IPS-18a (cell line): ENCODE measurements around the gene ARHGAP15.

ENCODE experiments used
- H3K27ac ChIP-seq: one replicate; pipeline ENCODE4 v1.5.1; 2013; ENCODE audit warnings: low read length
- H3K27me3 ChIP-seq: one replicate; pipeline ENCODE4 v1.6.1; 2013; ENCODE audit warnings: mild to moderate bottlenecking, low read length; ENCODE audit not compliant: control insufficient read depth, insufficient read depth
- H3K36me3 ChIP-seq: one replicate; pipeline ENCODE4 v1.6.1; 2013; ENCODE audit warnings: low read depth, low read length; ENCODE audit not compliant: control insufficient read depth
- H3K4me1 ChIP-seq: one replicate; pipeline ENCODE4 v1.6.1; 2013; ENCODE audit warnings: low read depth, low read length; ENCODE audit not compliant: control insufficient read depth
- H3K4me3 ChIP-seq: one replicate; pipeline ENCODE4 v1.5.1; 2013; ENCODE audit warnings: low read length
- H3K9ac ChIP-seq: one replicate; pipeline ENCODE4 v1.6.1; 2013; ENCODE audit warnings: mild to moderate bottlenecking, low read length, moderate library complexity
- H3K9me3 ChIP-seq: one replicate; pipeline ENCODE4 v1.6.1; 2013; ENCODE audit warnings: low read depth, low read length; ENCODE audit not compliant: control insufficient read depth

The ARHGAP15 gene

DNA sequence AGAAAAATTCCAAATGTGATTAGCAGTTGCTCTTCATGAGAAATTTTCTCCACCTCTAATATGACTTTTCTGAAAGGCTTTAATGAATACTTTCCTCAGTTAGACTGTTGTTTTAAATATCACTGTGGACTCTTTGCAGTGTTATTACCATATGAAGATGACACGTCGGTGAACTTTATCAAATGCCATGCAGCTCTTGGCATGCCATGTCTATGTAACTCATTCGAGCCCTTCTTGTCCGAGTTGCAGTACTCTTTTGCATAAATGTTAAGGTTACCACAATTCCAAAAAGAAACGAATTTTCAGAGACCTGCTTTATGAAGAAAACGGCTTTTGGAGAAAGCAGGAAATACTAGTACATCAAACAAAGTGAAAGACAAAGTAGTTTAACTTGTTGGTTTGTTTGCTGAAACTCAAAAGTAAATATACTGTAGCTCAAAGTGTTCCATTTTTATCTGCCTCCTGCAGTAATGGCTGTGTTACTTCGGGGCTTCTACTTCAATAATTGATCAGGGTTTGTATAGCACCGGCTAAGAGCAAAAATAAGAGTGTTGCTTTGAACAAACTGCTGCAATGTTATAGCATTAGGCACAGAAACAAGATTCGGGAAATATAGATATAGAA is 204.1 kb downstream of the ARHGAP15 start:
- Histone ChIP-seq H3K27ac (no peak overlapping the region), H3K9me3 (no peaks in the 10 kb centered on the region), H3K4me3 (no peak overlapping the region), H3K9ac (no peak overlapping the region), H3K27me3 (no peaks in the 10 kb centered on the region), H3K36me3 (no peaks in the 10 kb centered on the region), H3K4me1 (no peaks in the 10 kb centered on the region)

DNA sequence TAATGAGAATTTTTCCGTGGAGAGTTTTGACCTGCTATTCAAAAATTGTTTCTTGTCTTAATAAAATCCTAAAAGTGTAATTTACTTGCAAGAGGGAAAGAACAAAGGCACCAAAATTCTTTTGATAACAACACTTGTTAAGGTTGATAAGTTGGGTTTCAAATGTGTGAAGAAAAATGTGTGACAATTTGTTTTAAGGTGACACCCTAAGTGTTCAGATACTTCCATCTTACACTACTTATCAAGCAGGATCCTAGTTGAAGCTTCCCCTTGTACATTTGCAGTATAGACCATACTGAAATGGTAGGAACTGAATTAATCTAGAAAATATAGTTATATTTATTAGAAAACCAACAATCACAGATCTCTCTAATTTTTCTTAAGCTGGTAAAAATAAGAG is 204.6 kb downstream of the ARHGAP15 start:
- no peak overlapping the region for H3K27ac ChIP-seq
- H3K9ac ChIP-seq = no peak overlapping the region
- no peaks in the 10 kb centered on the region for H3K4me1 ChIP-seq
- no peaks in the 10 kb centered on the region for H3K27me3 ChIP-seq
- H3K36me3 ChIP-seq = no peaks in the 10 kb centered on the region
- H3K4me3 ChIP-seq = no peak overlapping the region
- no peaks in the 10 kb centered on the region for H3K9me3 ChIP-seq

- no peak overlapping the region for H3K4me3 ChIP-seq
- no peaks in the 10 kb centered on the region for H3K27me3 ChIP-seq
- no peaks in the 10 kb centered on the region for H3K4me1 ChIP-seq
- H3K36me3 ChIP-seq = no peaks in the 10 kb centered on the region
- H3K9me3 ChIP-seq = no peaks in the 10 kb centered on the region
- no peak overlapping the region for H3K9ac ChIP-seq
- no peak overlapping the region for H3K27ac ChIP-seq
Observed at GRCh38 chr2:143334837-143335236, 205.6 kb downstream of the ARHGAP15 start.

- Histone ChIP-seq H3K9ac (no peak overlapping the region), H3K27ac (no peak overlapping the region), H3K4me1 (peaks cover 8% of the 10 kb centered on the region), H3K4me3 (no peak overlapping the region), H3K36me3 (no peaks in the 10 kb centered on the region), H3K27me3 (no peaks in the 10 kb centered on the region), H3K9me3 (no peaks in the 10 kb centered on the region)
Observed at GRCh38 chr2:143336719-143337210, 207.5 kb downstream of the ARHGAP15 start.

DNA sequence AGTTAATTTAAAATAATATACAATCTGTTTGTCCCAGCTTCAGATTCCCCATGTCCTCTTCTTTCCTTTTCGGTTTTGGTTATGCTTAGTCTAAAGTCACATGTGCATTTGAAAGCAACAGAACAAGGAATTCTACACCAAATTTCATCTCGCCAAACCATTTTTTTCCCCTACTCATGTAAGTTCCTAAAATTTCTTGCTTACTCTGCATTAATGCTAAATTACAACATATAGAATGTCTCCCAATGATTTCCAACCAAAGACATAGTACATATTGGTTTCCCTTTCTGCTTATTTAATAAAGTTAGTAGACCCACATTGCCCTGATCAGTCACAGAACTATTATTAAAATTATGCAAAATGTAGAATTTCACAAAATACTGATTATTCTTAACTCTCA is 212.3 kb downstream of the ARHGAP15 start:
- peaks cover 29% of the 10 kb centered on the region for H3K4me1 ChIP-seq
- no peak overlapping the region for H3K4me3 ChIP-seq
- H3K36me3 ChIP-seq = no peaks in the 10 kb centered on the region
- H3K9me3 ChIP-seq = no peaks in the 10 kb centered on the region
- H3K9ac ChIP-seq = no peak overlapping the region
- H3K27me3 ChIP-seq = no peaks in the 10 kb centered on the region
- no peak overlapping the region for H3K27ac ChIP-seq

- no peak overlapping the region for H3K27ac ChIP-seq
- H3K9ac ChIP-seq = no peak overlapping the region
- H3K36me3 ChIP-seq = no peaks in the 10 kb centered on the region
- H3K27me3 ChIP-seq = no peaks in the 10 kb centered on the region
- H3K4me3 ChIP-seq = no peak overlapping the region
- no peaks in the 10 kb centered on the region for H3K9me3 ChIP-seq
- peaks cover 54% of the 10 kb centered on the region for H3K4me1 ChIP-seq
Observed at GRCh38 chr2:143344780-143345179, 215.6 kb downstream of the ARHGAP15 start.

DNA sequence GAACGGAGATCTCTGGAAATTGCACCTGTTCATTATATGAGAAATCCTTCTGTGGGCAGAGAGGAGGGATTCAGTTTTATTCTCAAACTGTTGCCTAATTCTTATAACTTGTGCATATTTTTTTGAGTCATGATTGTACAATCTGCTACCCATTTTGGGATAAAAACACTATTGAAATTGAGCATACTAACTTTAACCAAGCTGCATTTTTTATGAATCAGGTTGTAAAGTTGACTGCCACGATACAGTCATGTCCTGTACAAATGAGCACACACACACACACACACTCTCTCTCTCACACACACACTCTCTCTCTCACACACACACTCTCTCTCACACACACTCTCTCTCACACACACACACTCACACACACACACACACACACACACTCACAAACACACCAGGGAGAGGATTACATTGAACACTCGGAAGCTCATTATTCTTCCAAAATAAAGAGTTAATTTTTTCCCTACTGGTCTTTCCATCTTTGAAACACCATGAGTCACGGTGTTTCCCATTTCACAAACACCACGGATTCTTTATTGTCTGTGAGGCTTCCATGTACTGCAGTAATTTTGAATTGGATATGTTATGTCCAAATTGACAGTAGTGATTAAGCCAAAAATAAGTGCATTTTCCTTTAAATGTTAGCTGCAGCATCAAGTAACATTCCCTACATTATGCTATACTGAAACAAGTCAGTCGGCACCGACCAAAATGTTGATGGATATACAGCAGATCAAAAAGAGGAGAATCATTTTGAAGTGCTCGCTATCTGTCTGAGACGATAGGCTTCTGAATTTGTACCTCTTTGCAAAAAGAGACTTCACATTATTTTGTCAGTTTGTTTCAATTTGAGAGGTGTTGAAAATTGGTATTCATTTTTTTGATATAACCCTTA is 216.9 kb downstream of the ARHGAP15 start:
- Histone ChIP-seq H3K36me3 (no peaks in the 10 kb centered on the region), H3K4me3 (no peak overlapping the region), H3K4me1 (peaks cover 47% of the 10 kb centered on the region), H3K9me3 (no peaks in the 10 kb centered on the region), H3K27ac (no peak overlapping the region), H3K9ac (no peak overlapping the region), H3K27me3 (no peaks in the 10 kb centered on the region)

GRCh38 chr2:143347271-143347695 is 218.1 kb downstream of the ARHGAP15 start:
- H3K9ac ChIP-seq = no peak overlapping the region
- no peak overlapping the region for H3K27ac ChIP-seq
- H3K27me3 ChIP-seq = no peaks in the 10 kb centered on the region

GRCh38 chr2:143347901-143348414 is 218.7 kb downstream of the ARHGAP15 start:
- peak overlapping the region; percentile 22 for H3K4me3 ChIP-seq
- H3K36me3 ChIP-seq = no peaks in the 10 kb centered on the region
- H3K27me3 ChIP-seq = no peaks in the 10 kb centered on the region
- no peak overlapping the region for H3K27ac ChIP-seq
- H3K9me3 ChIP-seq = no peaks in the 10 kb centered on the region
- H3K9ac ChIP-seq = no peak overlapping the region
- H3K4me1 ChIP-seq = peaks cover 46% of the 10 kb centered on the region

More at GRCh38 chr2:143347271-143347695, 218.1 kb downstream of the ARHGAP15 start:
- Histone ChIP-seq H3K9me3 (no peaks in the 10 kb centered on the region), H3K36me3 (no peaks in the 10 kb centered on the region), H3K4me1 (peaks cover 46% of the 10 kb centered on the region), H3K4me3 (peak overlapping the region; percentile 22)

DNA sequence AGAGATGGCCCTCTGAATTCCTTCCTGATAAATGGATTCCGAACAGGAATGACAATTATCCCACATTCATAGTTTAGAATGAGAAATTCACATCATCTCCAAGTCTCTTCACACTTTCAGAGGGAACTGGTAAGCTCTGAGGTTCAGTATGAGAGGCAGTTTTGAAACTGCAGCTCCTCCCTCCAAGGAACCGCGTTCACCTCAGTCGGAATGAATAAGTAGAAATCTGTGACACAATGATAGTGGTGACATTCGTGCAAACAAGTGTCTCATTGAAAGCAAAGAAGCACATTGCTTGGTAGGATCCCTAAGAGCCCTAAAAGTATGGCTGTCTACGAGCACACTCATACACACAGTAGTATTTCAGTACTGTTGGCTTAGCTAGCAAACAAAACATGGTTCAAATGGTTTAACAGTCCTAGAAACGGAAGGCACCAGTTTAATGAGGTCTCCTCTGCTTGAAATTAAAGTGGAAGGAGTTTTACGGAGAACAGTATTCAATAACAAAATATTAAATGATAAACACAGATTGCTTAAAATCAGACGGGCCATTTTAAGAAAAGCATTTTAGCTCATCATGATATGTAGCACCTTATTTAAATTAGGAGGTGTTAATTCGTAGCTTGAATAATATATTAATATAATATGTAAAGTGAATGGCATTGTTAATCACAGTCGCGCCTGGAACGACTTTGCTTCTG is 225.0 kb downstream of the ARHGAP15 start:
- no peaks in the 10 kb centered on the region for H3K36me3 ChIP-seq

DNA sequence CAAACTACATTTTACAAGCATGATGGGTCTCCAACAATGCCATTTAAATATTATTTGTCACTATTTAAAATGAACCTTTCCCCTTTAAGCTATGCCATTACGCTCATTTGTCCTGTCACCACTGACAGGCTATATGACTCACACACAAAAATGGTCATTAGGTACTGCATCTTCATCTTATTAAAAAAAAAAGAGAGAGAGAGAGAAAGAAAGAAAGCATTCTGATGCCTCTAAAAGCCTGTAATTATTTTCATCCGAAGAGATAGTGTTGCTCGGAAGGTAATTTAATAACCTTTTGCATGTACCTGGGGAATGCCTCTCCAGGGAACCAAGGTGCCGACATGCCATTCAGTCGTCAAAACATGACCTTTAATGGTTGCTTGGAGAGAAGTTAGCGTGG is 226.7 kb downstream of the ARHGAP15 start:
- Histone ChIP-seq H3K9me3 (no peaks in the 10 kb centered on the region), H3K4me1 (no peaks in the 10 kb centered on the region), H3K27me3 (no peaks in the 10 kb centered on the region), H3K4me3 (no peak overlapping the region), H3K27ac (no peak overlapping the region), H3K9ac (no peak overlapping the region), H3K36me3 (no peaks in the 10 kb centered on the region)

More for the DNA sequence above, 225.0 kb downstream of the ARHGAP15 start:
- no peak overlapping the region for H3K4me3 ChIP-seq
- H3K9ac ChIP-seq = no peak overlapping the region
- no peaks in the 10 kb centered on the region for H3K27me3 ChIP-seq
- no peak overlapping the region for H3K27ac ChIP-seq
- no peaks in the 10 kb centered on the region for H3K9me3 ChIP-seq
- no peaks in the 10 kb centered on the region for H3K4me1 ChIP-seq
